IPS DF 6.9 (cell line): ENCODE data around the gene SRSF9.

Experiments used
- DNase-seq: peaks from one replicate; pipeline ENCODE4 v3.0.0-alpha.2; 2013; ENCODE audit warnings: low read depth, low spot score
- H3K27ac ChIP-seq: one replicate; pipeline ENCODE4 v1.5.1; 2013; ENCODE audit warnings: low read length, control low read depth
- H3K27me3 ChIP-seq: 2 replicates; pipeline ENCODE4 v1.6.1; 2013; ENCODE audit warnings: mild to moderate bottlenecking, low read length; ENCODE audit not compliant: control insufficient read depth, insufficient read depth
- H3K36me3 ChIP-seq: 2 replicates; pipeline ENCODE4 v1.6.1; 2013; ENCODE audit warnings: low read length; ENCODE audit not compliant: control insufficient read depth, insufficient read depth
- H3K4me1 ChIP-seq: 2 replicates; pipeline ENCODE4 v1.6.1; 2013; ENCODE audit warnings: low read length; ENCODE audit not compliant: control insufficient read depth, insufficient read depth
- H3K4me3 ChIP-seq: 2 replicates; pipeline ENCODE4 v1.5.1; 2013; ENCODE audit warnings: mild to moderate bottlenecking, low read length
- H3K9me3 ChIP-seq: 2 replicates; pipeline ENCODE4 v1.6.1; 2013; ENCODE audit warnings: low read length, inconsistent platforms; ENCODE audit not compliant: control insufficient read depth, insufficient read depth
- WGBS: extraction: QIAGEN DNeasy Blood & Tissue Kit; methylation state at CpG from one replicate; pipeline ENCODE4 v1.1.7; 2013; ENCODE audit warnings: mixed read lengths, missing lambda C conversion rate; ENCODE audit not compliant: insufficient read length, insufficient coverage; 5-methylcytosine and 5-hydroxymethylcytosine counted together

The SRSF9 gene

DNA sequence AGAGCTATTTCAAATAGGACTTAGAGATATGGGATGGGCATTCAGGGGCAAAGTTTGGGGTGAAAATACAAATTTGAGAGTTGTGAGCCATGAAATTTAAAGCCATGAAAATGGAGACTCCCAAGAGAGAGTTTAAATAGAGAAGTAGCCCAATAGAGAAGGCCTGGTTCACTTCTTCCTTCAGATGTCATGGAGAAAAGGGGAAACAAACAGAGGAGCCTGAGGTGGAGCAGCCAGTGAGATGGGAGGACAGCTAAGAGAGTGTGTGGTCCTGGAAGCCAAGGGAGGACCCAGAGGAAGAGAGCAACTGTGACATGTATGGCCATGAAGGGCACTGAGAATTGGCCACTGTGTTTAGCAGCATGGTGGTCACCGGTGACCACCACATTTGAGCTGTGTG, 14.1 kb upstream of the SRSF9 start:
- Histone ChIP-seq H3K4me1 (no peaks in the 10 kb centered on the region), H3K36me3 (no peaks in the 10 kb centered on the region), H3K4me3 (no peak overlapping the region), H3K27ac (no peak overlapping the region), H3K9me3 (no peaks in the 10 kb centered on the region), H3K27me3 (no peaks in the 10 kb centered on the region)
- DNase-seq: no peak
- WGBS: no CpG with 5 or more reads among the region's 1 CpG

GRCh38 chr12:120481022-120481767, 11.6 kb upstream of the SRSF9 start:
- no CpG with 5 or more reads among the region's 9 CpGs for WGBS
- Histone ChIP-seq H3K36me3 (no peaks in the 10 kb centered on the region), H3K4me3 (no peak overlapping the region), H3K27ac (no peak overlapping the region), H3K4me1 (no peaks in the 10 kb centered on the region), H3K27me3 (no peaks in the 10 kb centered on the region), H3K9me3 (no peaks in the 10 kb centered on the region)
- DNase-seq: no peak

DNA sequence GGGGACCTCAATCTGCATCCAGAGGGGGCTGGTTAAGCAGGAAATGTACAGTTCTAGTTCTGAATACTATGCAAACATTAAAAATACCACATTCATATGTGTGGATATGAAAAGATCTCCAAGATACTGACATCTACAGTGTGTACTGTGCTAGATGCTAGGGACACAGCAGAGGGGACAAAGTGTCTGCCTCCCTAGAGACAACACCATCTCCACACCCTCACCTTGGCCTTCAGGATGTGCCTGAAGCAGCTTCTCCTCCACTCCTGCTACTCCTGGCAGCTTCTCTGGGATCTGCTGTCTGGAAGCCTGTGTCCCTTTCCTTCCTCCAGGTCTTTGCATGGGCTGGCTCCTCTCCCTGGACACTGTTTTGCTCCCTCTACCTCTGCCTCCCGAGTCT, 10.7 kb upstream of the SRSF9 start:
- Histone ChIP-seq H3K4me1 (no peaks in the 10 kb centered on the region), H3K4me3 (no peak overlapping the region), H3K27me3 (no peaks in the 10 kb centered on the region), H3K9me3 (no peaks in the 10 kb centered on the region), H3K36me3 (no peaks in the 10 kb centered on the region), H3K27ac (no peak overlapping the region)
- DNase-seq: no peak
- WGBS: no CpG with 5 or more reads among the region's 1 CpG

DNA sequence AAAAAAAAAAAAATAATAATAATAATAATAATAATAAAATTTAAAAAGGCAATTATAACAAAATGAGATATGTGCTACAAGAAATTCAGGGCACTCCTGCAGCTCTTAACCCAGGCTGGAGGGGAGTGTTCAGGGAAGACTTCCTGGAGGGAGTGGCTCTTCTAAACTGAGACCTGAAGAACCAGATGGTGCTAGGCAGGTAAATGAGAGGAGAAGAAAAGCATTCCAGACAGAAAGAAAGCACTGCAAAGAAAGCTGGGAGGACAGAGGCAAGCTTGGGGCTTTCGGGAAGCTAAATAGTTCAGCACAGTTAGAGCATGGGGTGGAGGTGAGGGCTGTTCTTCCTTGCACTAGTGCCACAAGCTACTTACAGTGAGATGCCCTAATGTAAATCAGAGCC, 9.9 kb upstream of the SRSF9 start:
- H3K27me3 ChIP-seq: no peaks in the 10 kb centered on the region

GRCh38 chr12:120475643-120476042, 6.1 kb upstream of the SRSF9 start:
- no peaks in the 10 kb centered on the region for H3K36me3 ChIP-seq
- no peak overlapping the region for H3K4me3 ChIP-seq
- no peak overlapping the region for H3K27ac ChIP-seq
- no peak for DNase-seq
- no CpG with 5 or more reads among the region's 1 CpG for WGBS
- H3K9me3 ChIP-seq: no peaks in the 10 kb centered on the region
- no peaks in the 10 kb centered on the region for H3K27me3 ChIP-seq
- H3K4me1 ChIP-seq: no peaks in the 10 kb centered on the region

More for the DNA sequence above, 9.9 kb upstream of the SRSF9 start:
- Histone ChIP-seq H3K4me1 (no peaks in the 10 kb centered on the region), H3K9me3 (no peaks in the 10 kb centered on the region), H3K36me3 (no peaks in the 10 kb centered on the region), H3K4me3 (no peak overlapping the region), H3K27ac (no peak overlapping the region)
- WGBS: no CpG with 5 or more reads among the region's 1 CpG
- DNase-seq: no peak

DNA sequence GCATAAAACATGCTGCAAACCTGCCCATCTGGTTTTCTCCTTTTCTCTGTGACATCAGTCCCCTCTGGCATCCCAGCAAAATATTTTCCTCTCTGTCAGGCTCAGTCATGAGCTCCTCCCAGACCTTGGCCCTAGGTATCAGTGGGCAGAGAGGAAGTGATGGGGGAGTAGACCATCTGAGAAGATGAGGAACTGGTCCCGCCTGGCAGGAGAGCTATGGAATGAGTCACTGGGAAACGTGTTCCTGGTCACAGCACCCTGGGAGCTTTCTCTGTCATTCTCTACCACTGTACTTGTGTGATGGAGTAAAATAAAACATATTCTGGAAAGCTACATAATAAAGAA, 5.0 kb upstream of the SRSF9 start:
- H3K9me3 ChIP-seq: no peaks in the 10 kb centered on the region
- H3K4me1 ChIP-seq: no peaks in the 10 kb centered on the region
- no peaks in the 10 kb centered on the region for H3K27me3 ChIP-seq
- H3K4me3 ChIP-seq: no peak overlapping the region
- no peak for DNase-seq
- H3K36me3 ChIP-seq: no peaks in the 10 kb centered on the region
- WGBS: no CpG with 5 or more reads among the region's 2 CpGs
- no peak overlapping the region for H3K27ac ChIP-seq

DNA sequence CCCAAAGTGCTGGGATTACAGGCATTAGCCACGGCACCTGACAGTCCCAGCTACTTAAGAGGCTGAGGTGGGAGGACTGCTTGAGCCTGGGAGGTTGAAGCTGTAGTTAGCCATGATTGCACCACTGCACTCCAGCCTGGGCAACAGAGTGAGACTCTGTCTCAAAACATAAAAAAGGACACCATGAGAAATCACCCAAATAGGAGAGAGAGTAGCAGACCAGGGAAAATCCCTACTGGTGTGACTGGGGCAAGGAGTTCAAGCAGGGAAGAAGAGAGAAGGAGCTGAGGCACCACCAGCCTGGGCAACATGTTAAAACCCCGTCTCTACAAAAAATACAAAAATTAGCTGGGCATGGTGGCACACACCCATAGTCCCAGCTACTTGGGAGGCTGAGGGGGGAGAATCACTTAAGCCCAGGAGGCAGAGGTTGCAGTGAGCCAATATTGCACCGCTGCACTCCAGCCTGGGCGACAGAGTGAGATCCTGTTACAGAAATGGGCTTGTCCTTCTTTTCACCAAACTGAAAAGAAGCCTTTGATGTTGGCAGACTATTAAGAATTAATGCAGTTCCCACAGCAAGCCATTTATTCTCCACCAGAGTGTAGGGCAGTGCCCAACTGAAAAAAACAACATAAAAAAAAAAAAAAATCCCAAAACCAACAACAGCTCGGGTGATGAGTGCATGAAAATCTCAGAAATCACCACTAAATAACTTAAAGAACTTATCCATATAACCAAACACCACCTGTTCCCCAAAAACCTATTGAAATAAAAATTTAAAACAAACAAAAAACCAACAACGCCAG, 4.5 kb upstream of the SRSF9 start:
- DNase-seq: no peak
- 100% methylated on average over 1 of the region's 6 CpGs for WGBS
- Histone ChIP-seq H3K4me1 (no peaks in the 10 kb centered on the region), H3K27me3 (no peaks in the 10 kb centered on the region), H3K27ac (no peak overlapping the region), H3K4me3 (no peak overlapping the region), H3K9me3 (no peaks in the 10 kb centered on the region), H3K36me3 (no peaks in the 10 kb centered on the region)

- Histone ChIP-seq H3K9me3 (no peaks in the 10 kb centered on the region), H3K4me1 (no peaks in the 10 kb centered on the region), H3K36me3 (no peaks in the 10 kb centered on the region), H3K27ac (no peak overlapping the region), H3K27me3 (no peaks in the 10 kb centered on the region), H3K4me3 (no peak overlapping the region)
- no peak for DNase-seq
Observed at GRCh38 chr12:120472521-120472920, 3.0 kb upstream of the SRSF9 start.

GRCh38 chr12:120470150-120470784, 719 bp upstream of the SRSF9 start:
- no peak overlapping the region for H3K27ac ChIP-seq
- DNase-seq: no peak
- no peaks in the 10 kb centered on the region; the same call in 1 of the 2 replicates for H3K36me3 ChIP-seq
- H3K27me3 ChIP-seq: no peaks in the 10 kb centered on the region
- peaks cover 1% of the 10 kb centered on the region; the same call in 1 of the 2 replicates for H3K4me1 ChIP-seq
- peak overlapping the region; percentile 87; the same call in 1 of the 2 replicates for H3K4me3 ChIP-seq
- WGBS: no CpG with 5 or more reads among the region's 26 CpGs
- no peaks in the 10 kb centered on the region for H3K9me3 ChIP-seq

- Histone ChIP-seq H3K4me3 (peak overlapping the region; percentile 87), H3K9me3 (no peaks in the 10 kb centered on the region), H3K27ac (no peak overlapping the region), H3K4me1 (peaks cover 1% of the 10 kb centered on the region; the same call in 1 of the 2 replicates), H3K36me3 (peaks cover under 1% of the 10 kb centered on the region; the same call in 1 of the 2 replicates), H3K27me3 (no peaks in the 10 kb centered on the region)
- no peak for DNase-seq
- WGBS: no CpG with 5 or more reads among the region's 57 CpGs
Observed at GRCh38 chr12:120468821-120469449, 613 bp downstream of the SRSF9 start.
